ENCODE results near the gene KCNC2.

DNA sequence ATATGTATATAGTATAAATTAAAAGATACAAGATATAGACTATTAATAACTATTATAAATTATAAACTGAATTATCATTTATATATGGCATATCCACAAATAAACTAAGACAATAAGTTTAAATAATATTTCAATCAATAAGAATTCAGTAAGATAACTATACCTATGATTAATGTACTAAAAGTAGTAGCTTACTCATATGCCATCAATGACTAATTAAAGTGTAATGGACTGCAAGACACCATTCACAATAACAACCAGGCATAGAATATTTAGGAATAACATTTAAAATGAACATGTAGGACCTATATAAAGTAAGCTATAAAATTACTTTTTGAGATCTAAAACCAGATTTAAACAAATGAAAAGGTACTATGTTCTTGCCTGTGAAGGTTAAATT lies 18.8 kb downstream of the KCNC2 start:
- TF ChIP-seq EZH2 (IDR thresholded peaks at IDR 0.05; ENCODE audit: borderline replicate concordance, low read depth, low read length, severe bottlenecking), result no peak
- TF ChIP-seq, protein P1, sequence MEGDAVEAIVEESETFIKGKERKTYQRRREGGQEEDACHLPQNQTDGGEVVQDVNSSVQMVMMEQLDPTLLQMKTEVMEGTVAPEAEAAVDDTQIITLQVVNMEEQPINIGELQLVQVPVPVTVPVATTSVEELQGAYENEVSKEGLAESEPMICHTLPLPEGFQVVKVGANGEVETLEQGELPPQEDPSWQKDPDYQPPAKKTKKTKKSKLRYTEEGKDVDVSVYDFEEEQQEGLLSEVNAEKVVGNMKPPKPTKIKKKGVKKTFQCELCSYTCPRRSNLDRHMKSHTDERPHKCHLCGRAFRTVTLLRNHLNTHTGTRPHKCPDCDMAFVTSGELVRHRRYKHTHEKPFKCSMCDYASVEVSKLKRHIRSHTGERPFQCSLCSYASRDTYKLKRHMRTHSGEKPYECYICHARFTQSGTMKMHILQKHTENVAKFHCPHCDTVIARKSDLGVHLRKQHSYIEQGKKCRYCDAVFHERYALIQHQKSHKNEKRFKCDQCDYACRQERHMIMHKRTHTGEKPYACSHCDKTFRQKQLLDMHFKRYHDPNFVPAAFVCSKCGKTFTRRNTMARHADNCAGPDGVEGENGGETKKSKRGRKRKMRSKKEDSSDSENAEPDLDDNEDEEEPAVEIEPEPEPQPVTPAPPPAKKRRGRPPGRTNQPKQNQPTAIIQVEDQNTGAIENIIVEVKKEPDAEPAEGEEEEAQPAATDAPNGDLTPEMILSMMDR (IDR thresholded peaks at IDR 0.05; ENCODE audit: borderline replicate concordance, extremely low read depth, low read length, poor library complexity, severe bottlenecking), result no peak
